T-helper 1 cell (primary cell): Measurements from ENCODE around the gene PRUNE1.

Experiments used
- DNase-seq, 5 donors: peaks; one replicate each; pipeline ENCODE4 v3.0.0-alpha.2; 2012 to 2020
- total RNA-seq, 4 donors: gene quantifications; one replicate each; lab custom pipeline; 2026; lab: John Stamatoyannopoulos, UW

PRUNE1 gene, protein sequence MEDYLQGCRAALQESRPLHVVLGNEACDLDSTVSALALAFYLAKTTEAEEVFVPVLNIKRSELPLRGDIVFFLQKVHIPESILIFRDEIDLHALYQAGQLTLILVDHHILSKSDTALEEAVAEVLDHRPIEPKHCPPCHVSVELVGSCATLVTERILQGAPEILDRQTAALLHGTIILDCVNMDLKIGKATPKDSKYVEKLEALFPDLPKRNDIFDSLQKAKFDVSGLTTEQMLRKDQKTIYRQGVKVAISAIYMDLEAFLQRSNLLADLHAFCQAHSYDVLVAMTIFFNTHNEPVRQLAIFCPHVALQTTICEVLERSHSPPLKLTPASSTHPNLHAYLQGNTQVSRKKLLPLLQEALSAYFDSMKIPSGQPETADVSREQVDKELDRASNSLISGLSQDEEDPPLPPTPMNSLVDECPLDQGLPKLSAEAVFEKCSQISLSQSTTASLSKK
- total RNA-seq: 10.0 to 21.4 (median 17.2) reads per million in 4 donors

DNA sequence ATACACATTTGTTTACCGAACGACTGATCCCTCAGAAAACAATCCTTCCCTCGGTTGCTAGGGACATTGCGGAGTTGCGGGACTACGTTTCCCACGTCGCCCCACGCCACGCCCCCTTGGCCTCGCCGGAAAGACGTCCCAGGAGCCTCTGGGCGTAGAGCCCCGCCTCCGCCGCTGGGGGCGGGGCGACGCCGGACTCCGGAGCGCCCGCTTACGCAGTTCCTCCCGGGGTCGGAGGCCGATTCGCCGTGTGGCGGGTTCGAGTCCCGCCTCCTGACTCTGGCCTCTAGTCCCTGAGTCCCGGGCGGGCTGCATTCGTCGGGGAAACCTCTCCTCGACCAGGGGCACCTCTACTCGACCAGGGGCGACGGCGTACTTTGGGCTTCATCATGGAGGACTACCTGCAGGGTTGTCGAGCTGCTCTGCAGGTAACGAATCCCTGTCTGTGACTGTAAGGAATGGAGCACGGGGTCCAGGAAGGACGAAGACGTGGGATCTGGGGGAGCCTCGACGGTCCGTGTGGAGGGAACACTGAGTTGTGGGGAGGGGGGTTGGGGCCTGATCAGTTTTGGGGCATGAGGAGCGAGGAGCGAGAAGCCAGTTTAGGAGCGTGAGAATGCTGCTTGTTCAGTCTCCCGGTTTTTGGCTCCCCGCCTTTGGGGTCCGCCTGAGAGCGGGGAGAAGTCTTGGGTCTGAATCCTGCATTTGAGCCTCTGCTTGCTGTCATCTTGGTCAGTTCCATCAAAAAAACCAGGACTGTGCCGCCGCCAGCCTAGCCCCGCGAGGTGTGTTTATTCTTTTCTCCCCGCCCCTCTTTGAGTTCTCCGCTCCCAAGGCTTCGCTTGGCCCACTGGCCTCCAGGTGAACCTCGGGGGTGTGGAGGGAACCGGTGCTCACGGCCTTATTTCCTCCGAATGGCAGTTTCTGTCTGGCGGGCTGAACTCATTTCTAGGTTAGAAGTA lies at the start of gene PRUNE1:
Gene PRUNE1, plus strand, starts transcription at position 206 of the 962 bp plus-strand sequence. Its CDS starts 184 bp downstream, at position 390.
- DNase-seq: peak; percentile 96 to 98 (median 97)

DNA sequence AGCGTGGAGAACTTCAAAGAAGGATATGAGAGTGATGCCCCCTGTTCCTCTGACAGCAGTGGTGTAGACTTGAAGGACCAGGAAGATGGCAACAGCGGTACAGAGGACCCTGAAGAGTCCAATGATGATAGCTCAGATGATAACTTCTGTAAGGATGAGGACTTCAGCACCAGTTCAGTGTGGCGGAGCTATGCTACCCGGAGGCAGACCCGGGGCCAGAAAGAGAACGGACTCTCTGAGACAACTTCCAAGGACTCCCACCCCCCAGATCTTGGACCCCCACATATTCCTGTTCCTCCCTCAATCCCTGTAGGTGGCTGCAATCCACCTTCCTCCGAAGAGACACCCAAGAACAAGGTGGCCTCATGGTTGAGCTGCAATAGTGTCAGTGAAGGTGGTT lies 47.6 kb upstream of the PRUNE1 start:
- no peak for DNase-seq

DNA sequence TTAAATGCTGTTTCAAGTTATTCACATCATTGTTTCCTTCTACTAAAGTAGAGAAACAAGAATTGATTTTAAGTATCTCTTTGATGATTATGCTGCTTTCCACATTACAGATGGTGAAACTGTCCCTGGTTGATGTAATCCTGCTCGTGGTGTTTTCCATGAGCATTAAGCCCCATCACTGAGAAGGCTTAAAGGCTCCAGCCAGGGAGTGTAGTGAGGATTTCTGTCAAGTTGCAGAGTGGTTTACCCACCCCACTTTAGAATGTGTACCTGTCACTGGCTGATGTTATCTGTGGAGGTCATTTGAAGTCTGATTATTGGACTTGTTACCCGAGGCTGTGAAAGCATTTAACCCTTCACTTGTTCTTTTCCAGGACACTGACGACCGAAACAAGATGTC lies 46.5 kb upstream of the PRUNE1 start:
- no peak for DNase-seq

DNA sequence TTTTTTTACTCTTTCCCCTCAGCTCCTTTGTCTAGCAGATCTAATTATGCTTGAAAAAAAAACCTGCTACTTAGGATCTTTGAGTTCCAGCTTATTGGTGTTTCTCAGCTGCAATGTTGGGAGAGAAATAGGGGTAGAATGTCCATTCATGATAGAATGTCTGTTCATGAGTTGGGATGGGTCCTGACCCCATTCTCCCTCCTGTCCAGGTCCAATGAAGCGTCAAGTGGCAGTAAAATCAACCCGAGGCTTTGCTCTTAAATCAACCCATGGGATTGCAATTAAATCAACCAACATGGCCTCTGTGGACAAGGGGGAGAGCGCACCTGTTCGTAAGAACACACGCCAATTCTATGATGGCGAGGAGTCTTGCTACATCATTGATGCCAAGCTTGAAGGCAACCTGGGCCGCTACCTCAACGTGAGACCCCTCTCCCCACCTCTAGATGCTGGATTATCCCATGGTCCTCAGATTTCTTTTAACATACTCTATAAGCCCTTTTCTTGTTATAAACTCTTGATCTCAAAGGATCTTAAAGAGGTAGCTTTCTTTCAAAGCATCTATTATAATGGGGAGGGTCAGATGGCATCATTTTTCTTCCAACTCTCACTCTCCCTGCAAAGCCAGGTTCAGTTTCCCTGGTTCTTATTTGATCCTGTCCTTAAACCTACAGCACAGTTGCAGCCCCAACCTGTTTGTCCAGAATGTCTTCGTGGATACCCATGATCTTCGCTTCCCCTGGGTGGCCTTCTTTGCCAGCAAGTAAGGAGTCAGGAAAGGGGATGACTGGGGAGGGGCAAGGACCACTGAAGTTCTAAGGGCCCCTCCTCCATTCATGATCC lies 44.7 kb upstream of the PRUNE1 start:
- no peak for DNase-seq

DNA sequence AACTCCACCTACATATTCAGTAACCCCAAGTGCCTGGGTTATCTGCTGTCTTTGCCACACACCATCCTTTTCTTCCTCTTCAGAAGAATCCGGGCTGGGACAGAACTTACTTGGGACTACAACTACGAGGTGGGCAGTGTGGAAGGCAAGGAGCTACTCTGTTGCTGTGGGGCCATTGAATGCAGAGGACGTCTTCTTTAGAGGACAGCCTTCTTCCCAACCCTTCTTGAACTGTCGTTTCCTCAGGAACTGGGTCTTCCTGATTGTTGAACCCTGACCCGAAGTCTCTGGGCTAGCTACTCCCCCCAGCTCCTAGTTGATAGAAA lies 44.1 kb upstream of the PRUNE1 start:
- DNase-seq: no peak

DNA sequence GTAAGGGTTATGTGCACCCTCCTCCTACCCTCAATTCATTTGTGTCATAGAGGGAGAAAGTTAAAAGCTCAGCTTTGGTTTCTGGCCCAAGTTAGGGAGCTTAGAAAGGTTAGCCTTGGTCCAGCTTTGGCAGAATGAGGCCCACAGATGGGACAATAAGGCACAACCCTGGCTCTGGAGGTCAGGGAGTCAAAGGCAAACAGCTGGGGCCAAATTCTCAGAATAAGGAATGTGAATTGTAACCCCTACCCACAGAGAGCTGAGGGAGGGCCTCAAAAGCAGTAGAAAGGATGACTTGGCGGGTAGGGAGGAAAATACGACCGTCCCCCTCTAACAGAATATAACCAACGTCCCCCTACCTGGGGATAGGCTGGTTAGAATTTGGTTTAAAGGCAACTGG lies 42.6 kb upstream of the PRUNE1 start:
- DNase-seq: no peak

DNA sequence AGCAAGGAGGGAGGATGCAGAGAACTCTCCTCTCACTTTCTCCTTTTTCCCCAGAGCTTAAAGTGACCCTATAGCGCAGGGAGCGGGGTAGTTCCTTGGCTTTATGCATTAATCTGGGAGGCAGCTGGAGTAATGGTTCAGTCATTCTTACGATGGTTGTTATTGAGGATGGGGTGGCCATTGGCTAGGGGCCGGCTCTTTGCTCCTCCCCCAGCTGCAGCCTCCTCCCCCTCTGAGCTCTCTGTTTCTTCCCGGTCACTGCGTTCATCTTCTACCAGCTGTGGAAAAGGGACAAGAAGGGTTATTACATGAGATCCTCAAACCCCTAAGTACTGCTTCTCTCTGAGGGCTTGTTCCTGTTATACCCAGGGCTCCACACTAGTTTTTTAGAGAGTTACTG lies 42.2 kb upstream of the PRUNE1 start:
- DNase-seq: no peak

DNA sequence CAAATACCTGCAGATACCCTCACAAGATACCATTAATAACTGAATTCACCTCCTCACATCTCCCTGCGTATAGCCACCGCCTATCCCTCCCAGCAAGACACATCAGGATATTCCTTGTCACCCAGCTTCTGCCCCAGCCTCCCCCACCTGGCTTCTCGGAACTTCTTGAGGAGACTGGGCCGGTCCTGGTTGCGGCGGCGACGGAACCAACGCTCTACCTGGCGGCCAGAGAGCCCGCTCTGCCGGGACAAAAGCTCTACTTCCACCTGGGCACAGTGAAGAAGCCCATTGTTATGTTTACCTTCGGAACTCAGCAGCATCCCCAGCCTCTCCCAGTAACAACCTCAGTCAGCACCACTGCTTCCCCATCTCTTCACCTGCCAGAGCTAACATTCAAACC lies 40.3 kb upstream of the PRUNE1 start:
- no peak for DNase-seq

DNA sequence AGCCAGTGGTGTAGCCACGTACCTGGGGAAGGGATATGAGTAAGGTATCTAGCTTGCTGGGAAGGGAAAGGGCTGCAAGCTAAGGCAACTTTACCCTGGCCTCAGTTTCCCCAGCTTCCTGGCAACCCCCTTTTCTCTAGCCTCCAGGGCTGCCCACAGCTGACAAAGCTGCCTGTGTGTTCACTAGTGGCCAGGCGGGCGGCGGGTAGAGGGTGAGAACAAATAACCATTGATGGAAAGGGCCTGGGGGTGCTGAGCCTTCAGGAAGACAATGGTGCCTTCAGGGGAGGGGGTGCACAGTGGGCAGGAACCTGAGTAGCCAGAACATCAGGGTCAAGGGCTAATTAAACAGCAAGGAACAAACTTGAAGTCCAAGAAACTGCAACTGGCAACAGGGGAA lies 39.8 kb upstream of the PRUNE1 start:
- DNase-seq: no peak

DNA sequence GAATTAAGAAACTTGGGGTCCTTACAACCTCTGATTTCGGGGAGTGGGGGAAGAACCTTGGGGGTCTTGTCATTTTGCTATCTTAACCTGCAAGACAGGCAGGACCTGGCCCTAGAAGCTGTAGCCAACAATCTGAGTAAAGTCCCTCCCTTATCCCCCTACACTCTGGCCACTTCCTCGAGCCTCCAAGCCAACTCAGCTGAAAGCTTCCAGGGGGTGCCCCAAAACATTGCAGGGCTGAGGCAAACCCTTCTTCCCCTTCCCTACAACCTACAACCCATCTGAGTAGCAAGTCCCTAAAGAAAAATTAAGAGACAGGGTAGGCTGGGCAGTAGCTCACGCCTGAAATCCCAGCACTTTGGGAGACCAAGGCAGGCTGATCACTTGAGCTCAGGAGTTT lies 38.6 kb upstream of the PRUNE1 start:
- DNase-seq: no peak

DNA sequence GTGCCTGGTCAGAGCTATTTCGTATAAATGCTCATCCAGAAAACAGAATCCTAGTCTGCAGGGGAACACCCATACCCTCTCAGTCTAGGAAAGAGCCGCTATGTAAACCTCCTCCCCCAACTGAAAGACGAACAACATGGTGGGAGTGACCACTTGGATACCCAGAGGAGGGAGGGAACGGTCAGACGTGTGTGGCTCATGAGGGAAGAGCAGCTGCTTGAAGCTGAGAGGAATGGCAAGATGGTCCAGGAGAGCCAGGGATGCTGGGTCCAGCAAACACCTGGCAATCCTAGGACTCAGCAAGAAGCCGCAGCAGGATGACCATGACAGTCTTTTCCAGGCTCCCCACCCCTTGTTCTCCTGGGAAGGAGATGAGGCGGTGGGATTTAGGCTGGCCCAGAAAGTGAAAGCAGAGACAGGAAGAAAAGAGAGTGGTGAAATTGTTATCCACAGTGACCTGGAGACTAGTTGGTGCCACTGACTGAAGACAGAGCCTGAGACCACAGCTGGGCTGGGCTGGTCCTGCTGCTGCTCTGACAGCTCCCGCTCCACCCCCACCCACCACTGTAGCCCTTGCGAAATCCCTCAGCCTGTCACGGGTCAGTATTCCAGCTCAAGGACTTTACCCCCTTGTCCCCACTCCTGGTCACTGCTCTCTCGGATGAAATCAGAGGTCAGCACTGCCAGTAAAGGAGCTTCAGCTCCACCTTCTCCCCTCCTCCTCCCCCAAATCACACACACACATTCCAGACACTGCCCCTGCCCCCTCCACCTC lies 37.3 kb upstream of the PRUNE1 start:
- DNase-seq: no peak

DNA sequence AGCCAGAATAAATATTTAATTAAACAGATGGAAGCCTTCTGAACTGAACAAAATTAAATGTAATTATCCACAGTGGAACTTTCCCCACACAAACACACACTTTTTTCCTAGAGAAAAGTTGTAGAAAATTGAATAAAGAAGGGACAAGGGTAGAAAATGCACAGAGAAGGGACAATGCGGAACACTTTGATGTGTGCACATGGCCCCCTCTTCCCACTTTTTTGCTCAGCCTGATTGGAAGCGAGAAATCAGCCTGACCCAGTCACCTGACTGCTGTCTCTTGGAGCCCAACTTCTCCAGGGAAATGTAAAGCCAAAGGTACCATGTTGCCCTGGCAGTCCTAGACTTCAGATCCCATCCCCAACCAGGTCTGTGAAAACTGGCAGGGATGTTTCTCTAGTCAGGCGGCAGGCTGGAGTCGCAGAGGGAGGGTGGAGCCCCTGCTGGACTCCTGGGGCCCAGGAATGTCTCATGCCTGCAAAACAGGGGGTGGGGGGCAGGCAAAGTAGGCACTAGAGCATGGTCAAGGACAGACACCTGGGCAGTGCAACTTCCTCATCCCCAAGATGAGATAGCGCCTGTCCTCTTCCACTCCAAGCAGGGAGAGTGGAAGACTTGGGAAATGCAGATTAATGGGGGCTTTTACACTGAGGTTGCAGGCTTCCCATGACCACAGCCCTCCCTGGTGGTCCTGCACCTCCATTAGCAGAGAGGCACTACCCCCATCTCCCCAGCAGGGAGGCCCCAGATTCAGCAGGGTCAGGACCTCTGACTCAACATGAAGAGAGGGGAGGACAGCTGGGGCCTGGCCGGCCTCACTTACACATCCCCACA lies 36.4 kb upstream of the PRUNE1 start:
- DNase-seq: peak in 1 of 5 donors; percentile 13

DNA sequence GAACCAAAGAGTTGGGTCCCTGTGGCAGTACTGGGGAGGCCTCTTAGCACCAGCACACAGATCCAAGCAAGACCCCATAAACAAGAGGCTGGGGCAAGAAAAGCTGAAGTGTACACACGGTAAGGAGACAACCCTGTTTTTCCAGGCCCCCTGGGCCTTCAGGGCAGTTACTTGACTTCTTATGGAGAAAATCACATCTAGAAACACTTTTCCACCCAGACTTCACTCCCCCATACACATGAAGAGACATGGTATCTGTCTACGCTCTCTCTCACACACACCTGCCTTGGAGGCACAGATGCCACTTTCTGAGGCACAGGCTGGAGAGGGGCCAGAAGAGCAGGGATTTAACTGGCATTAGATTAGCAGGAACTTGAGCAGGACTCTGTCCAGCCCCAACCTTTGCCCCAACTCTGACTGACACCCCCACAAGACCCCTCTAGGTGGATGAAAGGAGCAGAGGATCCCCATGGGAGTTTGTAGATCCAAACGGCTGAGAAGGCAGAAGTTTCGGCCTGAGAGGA lies 35.8 kb upstream of the PRUNE1 start:
- no peak for DNase-seq

DNA sequence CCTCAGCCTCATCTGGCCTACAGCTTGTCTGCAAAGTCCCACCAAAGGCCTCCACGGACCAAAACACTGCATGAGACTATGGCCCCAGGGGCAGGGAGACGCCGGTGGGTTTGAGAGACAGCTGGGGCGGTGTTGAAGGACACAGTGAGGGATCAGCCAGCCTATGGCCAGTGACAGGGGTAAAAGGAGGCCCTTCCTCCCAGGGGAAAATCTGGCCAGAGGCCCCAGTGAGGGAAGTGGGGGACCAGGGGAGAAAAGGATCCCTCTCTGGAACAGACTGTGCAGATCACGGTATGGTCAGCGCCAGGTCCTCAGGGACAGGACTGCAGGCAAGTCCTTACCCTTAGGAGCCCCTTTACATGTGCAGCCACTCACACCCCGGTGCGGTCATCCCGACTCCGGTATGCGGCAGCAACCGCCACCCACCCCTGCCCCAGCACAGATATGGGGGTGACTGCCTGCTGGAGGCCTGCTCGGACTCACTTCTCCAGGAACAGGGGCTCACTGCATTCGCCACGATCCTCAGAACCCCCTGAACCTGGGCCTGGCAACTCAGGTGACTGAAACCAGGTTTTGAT lies 34.9 kb upstream of the PRUNE1 start:
- DNase-seq: no peak

DNA sequence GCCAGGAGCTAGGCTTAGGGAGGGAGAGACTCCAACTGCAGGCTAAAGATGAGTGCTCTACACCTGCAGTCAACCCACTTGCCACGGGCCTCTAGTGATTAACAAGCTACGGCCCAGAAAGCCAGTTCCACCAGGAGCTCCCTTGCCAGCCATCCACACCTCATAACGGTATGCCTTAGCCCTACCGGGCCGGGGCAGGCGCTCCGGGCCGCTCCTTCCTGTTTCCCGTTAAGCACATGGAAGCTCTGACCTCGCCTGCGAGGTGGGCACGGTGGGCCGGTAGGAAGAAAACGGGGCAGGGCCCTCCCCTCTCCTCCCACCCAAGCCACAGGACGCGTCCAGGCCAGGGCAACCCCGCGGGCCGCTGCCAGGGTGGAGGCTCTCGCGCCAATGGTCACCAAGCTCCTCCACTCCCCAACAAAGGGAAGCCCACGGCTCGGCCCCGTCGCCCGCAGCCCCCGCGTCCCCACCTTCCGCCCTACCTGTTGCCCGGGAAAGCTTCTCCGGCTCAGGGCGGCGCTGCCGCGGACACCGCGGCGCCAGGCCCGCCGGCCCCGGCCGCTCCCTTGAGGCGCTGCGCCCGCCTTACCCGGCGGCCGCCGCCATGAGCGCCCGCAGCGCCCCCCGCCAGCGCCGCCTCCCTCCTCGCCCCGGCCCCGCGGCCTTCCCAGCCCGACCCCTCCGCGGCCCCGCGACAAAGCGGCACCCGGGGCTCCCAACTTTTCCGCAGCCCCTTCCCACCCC lies 34.2 kb upstream of the PRUNE1 start:
- DNase-seq: peak in 3 of 5 donors; percentile 23 to 48 (median 27)

DNA sequence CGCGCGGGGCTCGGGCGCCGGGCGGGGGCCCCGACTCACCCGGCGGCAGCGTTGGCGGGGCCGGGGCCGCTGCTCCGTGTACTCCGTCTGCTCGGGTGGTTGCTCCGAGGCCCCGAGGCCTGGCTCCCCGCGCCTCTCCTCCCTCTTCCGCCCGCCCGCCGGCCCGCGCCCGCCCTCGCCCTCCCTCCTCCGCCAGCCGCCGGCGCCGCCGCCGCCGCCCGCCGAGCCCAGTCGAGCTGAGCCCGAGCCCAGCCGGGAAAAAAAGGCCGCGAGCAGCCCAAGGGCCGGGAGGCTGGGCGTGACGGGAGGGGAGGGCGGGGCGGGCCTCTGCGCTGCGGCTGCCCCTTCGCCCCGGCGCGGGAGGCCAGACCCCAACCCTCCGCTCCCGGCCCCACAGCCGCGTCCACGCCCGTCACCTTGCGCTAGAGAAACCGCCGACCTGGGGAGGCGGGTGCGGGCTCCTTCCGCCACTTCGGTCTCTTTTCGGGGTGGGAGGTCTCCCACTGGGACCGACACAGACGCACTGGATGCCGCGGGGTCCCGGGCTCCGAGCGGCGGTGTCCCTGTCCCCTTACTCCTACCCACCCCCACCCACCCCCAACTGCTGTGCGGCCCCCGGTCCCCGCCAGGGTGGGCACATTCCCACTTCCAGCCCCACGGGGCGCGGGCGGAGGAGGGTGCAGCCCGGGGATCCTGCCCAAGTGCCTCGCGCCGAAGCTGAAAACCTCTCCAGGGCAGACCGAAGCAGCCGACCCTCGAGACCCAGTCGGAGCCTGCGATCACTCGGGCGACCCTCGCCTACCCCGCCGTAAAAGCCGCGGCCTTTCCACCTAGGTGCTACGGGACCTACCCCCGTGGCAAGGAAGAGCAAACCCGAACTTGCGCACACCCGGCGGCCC lies 33.4 kb upstream of the PRUNE1 start, which contains the start of gene CERS2:
Gene CERS2, minus strand, starts transcription at position 256 of the 899 bp plus-strand sequence. CDS start 5,745 bp downstream, outside the sequence.
- peak; percentile 61 to 80 (median 72) for DNase-seq

DNA sequence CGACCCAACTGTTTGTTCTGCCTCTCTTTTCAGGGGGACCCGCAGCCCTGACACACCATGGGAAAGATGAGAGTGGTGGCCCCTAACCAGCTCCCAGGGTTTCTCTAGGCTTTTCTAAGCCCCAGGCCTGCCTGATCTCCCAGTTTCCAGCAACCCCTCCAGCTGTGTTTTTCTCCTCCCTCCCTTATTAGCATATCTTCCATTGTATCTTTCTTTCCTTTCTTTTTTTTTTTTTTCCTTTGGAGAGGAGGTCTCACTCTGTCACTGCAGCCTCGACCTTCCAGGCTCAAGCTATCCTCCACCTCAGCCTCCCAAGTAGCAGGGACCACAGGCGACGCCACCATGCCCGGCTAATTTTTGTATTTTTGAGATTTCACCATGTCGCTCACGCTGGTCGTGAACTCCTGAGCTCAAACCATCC lies 31.8 kb upstream of the PRUNE1 start:
- no peak for DNase-seq
